K562 (cell line): ENCODE data around the gene UBAC2. TPM values are rescaled to one million over a fixed set of nuclear protein-coding genes. Genes with fewer than 3 reads are reported as not detected.

ENCODE experiments used
- CHD7 ChIP-seq: fragments of 200-600 bp; sonication (generic); IDR thresholded peaks from one replicate; pipeline ENCODE4 v1.6.1; 2012; ENCODE audit warnings: mild to moderate bottlenecking, low read depth, low read length, inconsistent platforms
- FOXK1 ChIP-seq: sonication (generic); formaldehyde crosslinking; IDR thresholded peaks from 2 replicates; pipeline ENCODE4 v1.8.0; 2022; ENCODE audit warnings: missing genetic modification reagents, mild to moderate bottlenecking, borderline replicate concordance
- SMARCB1 ChIP-seq: IDR thresholded peaks from 2 replicates; pipeline ENCODE4 v1.6.1; 2011; ENCODE audit warnings: improper control_type of control experiment, low read depth; ENCODE audit not compliant: insufficient read length
- SMARCC2 ChIP-seq: fragments of 450-650 bp; IDR thresholded peaks from 2 replicates; pipeline ENCODE4 v1.6.1; 2017; ENCODE audit warnings: antibody characterized with exemption, moderate library complexity, mild to moderate bottlenecking, low read depth
- ZNF354B ChIP-seq: fragments of 250-450 bp; sonication (Bioruptor Pico); IDR thresholded peaks from 2 replicates; pipeline ENCODE4 v1.4.0; 2020
- polyA plus RNA-seq, 8 experiments: library from polyadenylated mRNA; depleted of rRNA in 4 of 8; stranded (reverse) in 5 of 8; unstranded in 3 of 8; fragments of >200 nt; fragmentation: Nextera tagmentation in 2 of 8; fragmentation: Illumina TruSeq in 1 of 8; extraction: Ambion mirVana in 2 of 8; extraction: Trizol in 1 of 8; gene quantifications; 2 replicates each; pipeline versions ENCODE4 v1.2.1 to v1.2.3, GENCODE V29; 2011 to 2014; ENCODE audit warnings: inconsistent platforms in 1 of 8, missing spikeins in 1 of 8
- total RNA-seq, 7 experiments: library from RNA; depleted of rRNA in 6 of 7; stranded (reverse); fragments of >200 nt in 6 of 7; fragmentation: Illumina TruSeq in 2 of 7; extraction: Trizol in 2 of 7; gene quantifications; 2 replicates each; pipeline versions ENCODE4 v1.2.1 to v1.2.3, GENCODE V29; 2011 to 2021; ENCODE audit warnings: low replicate concordance in 1 of 7

Gene UBAC2
- total and polyA plus RNA-seq, 9 of the 15 experiments (the other 6 are each of a cell fraction or from before 2014, with no cell fraction given): 6.0 to 84.1 (median 32.3) TPM

- no peak for TF ChIP-seq CHD7
- no peak for TF ChIP-seq FOXK1 (CRISPR knock-in tag)
- no peak for TF ChIP-seq ZNF354B (CRISPR knock-in tag)
- no peak for TF ChIP-seq SMARCC2
- TF ChIP-seq SMARCB1: no peak
- TF ChIP-seq, all 486 proteins: peak for 0
These were observed 96.7 kb downstream of the UBAC2 start (continued) for GRCh38 chr13:99297331-99297730.
